Parathyroid adenoma (tissue), 2 donors: ENCODE results near the gene NMD3.

Source experiments
- H2AFZ ChIP-seq: fragments of 300-600 bp; sonication (generic); one replicate; pipeline ENCODE4 v1.7.0; 2017; ENCODE audit warnings: antibody characterized with exemption, mild to moderate bottlenecking
- H3K27ac ChIP-seq: fragments of 300-600 bp; sonication (generic); one replicate; pipeline ENCODE4 v1.7.0; 2017
- H3K27me3 ChIP-seq: fragments of 300-600 bp; sonication (generic); one replicate; pipeline ENCODE4 v1.7.0; 2017; ENCODE audit warnings: low read length; ENCODE audit not compliant: control insufficient read depth, insufficient read depth
- H3K36me3 ChIP-seq: fragments of 300-600 bp; sonication (generic); one replicate; pipeline ENCODE4 v1.7.0; 2017; ENCODE audit warnings: low read length; ENCODE audit not compliant: control insufficient read depth, insufficient read depth
- H3K4me1 ChIP-seq: fragments of 300-600 bp; sonication (generic); one replicate; pipeline ENCODE4 v1.7.0; 2017; ENCODE audit warnings: control low read depth
- H3K4me2 ChIP-seq: fragments of 300-600 bp; sonication (generic); one replicate; pipeline ENCODE4 v1.7.0; 2017; ENCODE audit warnings: low read length
- H3K4me3 ChIP-seq: fragments of 300-600 bp; sonication (generic); one replicate; pipeline ENCODE4 v1.7.0; 2017; ENCODE audit warnings: low read depth, low read length
- H3K79me2 ChIP-seq: fragments of 300-600 bp; sonication (generic); one replicate; pipeline ENCODE4 v1.7.0; 2017; ENCODE audit warnings: control low read depth
- H3K9ac ChIP-seq: fragments of 300-600 bp; sonication (generic); one replicate; pipeline ENCODE4 v1.7.0; 2017; ENCODE audit warnings: mild to moderate bottlenecking
- H3K9me3 ChIP-seq: fragments of 300-600 bp; sonication (generic); one replicate; pipeline ENCODE4 v1.7.0; 2017; ENCODE audit warnings: low read length; ENCODE audit not compliant: control insufficient read depth
- CTCF ChIP-seq: fragments of 300-600 bp; sonication (generic); IDR thresholded peaks from one replicate; pipeline ENCODE4 v1.7.0; 2017; ENCODE audit warnings: antibody characterized with exemption, mild to moderate bottlenecking
- donor health status: primary hyperparathyroidism.

NMD3 gene

GRCh38 chr3:161252143-161252542 is 31.0 kb downstream of the NMD3 start:
- H2AFZ ChIP-seq = no peak overlapping the region
- H3K79me2 ChIP-seq = no peaks in the 10 kb centered on the region
- H3K4me2 ChIP-seq = no peak overlapping the region
- TF ChIP-seq CTCF = no peak
- H3K4me1 ChIP-seq = peaks cover 13% of the 10 kb centered on the region
- no peak overlapping the region for H3K9ac ChIP-seq
- peaks cover 2% of the 10 kb centered on the region for H3K36me3 ChIP-seq
- no peak overlapping the region for H3K27ac ChIP-seq
- H3K4me3 ChIP-seq = no peak overlapping the region
- H3K9me3 ChIP-seq = no peaks in the 10 kb centered on the region
- no peaks in the 10 kb centered on the region for H3K27me3 ChIP-seq

DNA sequence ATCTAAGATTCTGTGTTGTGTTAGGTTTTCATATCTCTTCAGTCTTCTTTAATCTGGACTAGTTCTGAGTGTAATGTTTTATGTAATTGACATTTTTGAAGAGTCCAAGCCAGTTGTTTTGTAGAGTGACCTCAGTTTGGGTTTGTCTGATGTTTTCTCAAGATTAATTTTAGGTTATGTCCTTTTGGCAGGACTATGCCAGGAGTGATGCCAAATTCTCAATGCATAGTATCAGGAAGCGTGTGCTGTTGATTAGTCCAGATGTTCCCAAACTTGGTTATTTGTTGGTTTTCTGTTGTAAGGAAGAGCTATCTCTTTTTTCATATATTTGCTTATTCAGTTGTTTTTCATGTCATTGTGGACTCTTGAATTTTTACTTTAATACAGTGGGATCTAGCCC is 32.6 kb downstream of the NMD3 start:
- H2AFZ ChIP-seq = no peak overlapping the region
- H3K9ac ChIP-seq = no peak overlapping the region
- peaks cover 2% of the 10 kb centered on the region for H3K36me3 ChIP-seq
- H3K4me3 ChIP-seq = no peak overlapping the region
- H3K27ac ChIP-seq = no peak overlapping the region
- no peaks in the 10 kb centered on the region for H3K79me2 ChIP-seq
- no peak for TF ChIP-seq CTCF
- no peaks in the 10 kb centered on the region for H3K27me3 ChIP-seq
- peaks cover 13% of the 10 kb centered on the region for H3K4me1 ChIP-seq
- H3K4me2 ChIP-seq = no peak overlapping the region
- no peaks in the 10 kb centered on the region for H3K9me3 ChIP-seq

- H3K79me2 ChIP-seq = no peaks in the 10 kb centered on the region
- H3K4me1 ChIP-seq = peaks cover 13% of the 10 kb centered on the region
- TF ChIP-seq CTCF = no peak
- H3K27me3 ChIP-seq = no peaks in the 10 kb centered on the region
- no peaks in the 10 kb centered on the region for H3K9me3 ChIP-seq
- H3K36me3 ChIP-seq = peaks cover 2% of the 10 kb centered on the region
- H2AFZ ChIP-seq = no peak overlapping the region
- H3K4me2 ChIP-seq = no peak overlapping the region
- no peak overlapping the region for H3K4me3 ChIP-seq
- no peak overlapping the region for H3K27ac ChIP-seq
- no peak overlapping the region for H3K9ac ChIP-seq
Measured at GRCh38 chr3:161254861-161255260, 33.8 kb downstream of the NMD3 start.

GRCh38 chr3:161263057-161263456 is 41.9 kb downstream of the NMD3 start:
- Histone ChIP-seq H3K4me1 (no peaks in the 10 kb centered on the region), H3K9ac (no peak overlapping the region), H3K27me3 (no peaks in the 10 kb centered on the region), H3K4me3 (no peak overlapping the region), H3K9me3 (no peaks in the 10 kb centered on the region), H3K4me2 (no peak overlapping the region), H2AFZ (no peak overlapping the region), H3K79me2 (peaks cover 3% of the 10 kb centered on the region), H3K36me3 (no peaks in the 10 kb centered on the region), H3K27ac (no peak overlapping the region)
- no peak for TF ChIP-seq CTCF

DNA sequence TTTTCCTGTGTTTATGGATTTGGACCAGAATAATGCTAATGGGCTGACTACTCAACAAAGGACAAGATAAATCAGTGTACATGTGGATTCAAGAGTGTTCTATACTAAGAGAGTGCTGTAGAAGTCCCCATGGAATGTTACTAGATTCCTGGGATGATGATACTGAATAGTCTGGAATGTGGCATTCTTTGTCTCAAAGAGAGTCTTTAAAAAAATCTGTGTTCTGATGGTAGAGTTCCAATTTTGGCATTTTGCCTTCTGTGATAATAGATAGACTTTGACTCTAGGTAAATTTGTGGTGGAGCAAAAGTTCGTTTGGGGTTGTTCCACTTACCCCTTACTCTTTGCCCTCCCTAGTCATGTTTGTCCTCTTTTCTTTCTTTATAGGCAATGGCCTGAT is 43.7 kb downstream of the NMD3 start:
- Histone ChIP-seq H3K4me3 (no peak overlapping the region), H3K9me3 (no peaks in the 10 kb centered on the region), H3K79me2 (peaks cover 3% of the 10 kb centered on the region), H3K4me1 (no peaks in the 10 kb centered on the region), H3K27me3 (no peaks in the 10 kb centered on the region), H3K27ac (no peak overlapping the region), H3K9ac (no peak overlapping the region), H2AFZ (no peak overlapping the region), H3K36me3 (no peaks in the 10 kb centered on the region), H3K4me2 (no peak overlapping the region)
- TF ChIP-seq CTCF = no peak
